HG03097 (cell line): ENCODE measurements around the gene FOXI2.

Experiments
- ATAC-seq: cut with Tn5 transposase; IDR thresholded peaks from one replicate; pipeline ENCODE4 v1.9.1; 2021; ENCODE audit not compliant: unreplicated experiment, low FRiP score

The FOXI2 gene

GRCh38 chr10:127736915-127737562 is at the start of gene FOXI2:
Gene FOXI2, plus strand, starts transcription at chr10:127737185. Its CDS starts 89 bp downstream, at chr10:127737274.
- ATAC-seq: no peak

- ATAC-seq: no peak
These were observed 49.4 kb upstream of the FOXI2 start for GRCh38 chr10:127687548-127687947.

GRCh38 chr10:127690176-127690835 is 46.7 kb upstream of the FOXI2 start:
- ATAC-seq: no peak

- no peak for ATAC-seq
These were observed 42.3 kb upstream of the FOXI2 start for GRCh38 chr10:127694580-127695193.

- ATAC-seq: no peak
These were observed 41.6 kb upstream of the FOXI2 start for GRCh38 chr10:127695431-127695830.

- ATAC-seq: no peak
These were observed 38.1 kb upstream of the FOXI2 start for GRCh38 chr10:127698886-127699285.

GRCh38 chr10:127699311-127699710 is 37.7 kb upstream of the FOXI2 start:
- no peak for ATAC-seq

GRCh38 chr10:127702271-127702670 is 34.7 kb upstream of the FOXI2 start:
- no peak for ATAC-seq

- no peak for ATAC-seq
These were observed 21.7 kb upstream of the FOXI2 start for GRCh38 chr10:127715249-127715648.

- no peak for ATAC-seq
These were observed 21.1 kb upstream of the FOXI2 start for GRCh38 chr10:127715782-127716378.

- no peak for ATAC-seq
These were observed 16.8 kb upstream of the FOXI2 start for GRCh38 chr10:127720142-127720541.

GRCh38 chr10:127720903-127721302 is 16.1 kb upstream of the FOXI2 start:
- no peak for ATAC-seq

GRCh38 chr10:127734753-127735152 is 2.2 kb upstream of the FOXI2 start:
- ATAC-seq: no peak

- ATAC-seq: no peak
These were observed 1.8 kb upstream of the FOXI2 start for GRCh38 chr10:127735156-127735555.

- ATAC-seq: no peak
These were observed 1.2 kb upstream of the FOXI2 start for GRCh38 chr10:127735723-127736221.

GRCh38 chr10:127736222-127736914 is 617 bp upstream of the FOXI2 start:
- no peak for ATAC-seq

GRCh38 chr10:127737563-127738511 is 852 bp downstream of the FOXI2 start:
- ATAC-seq: no peak

- ATAC-seq: no peak
These were observed 1.8 kb downstream of the FOXI2 start for GRCh38 chr10:127738512-127739424.

- no peak for ATAC-seq
These were observed 2.9 kb downstream of the FOXI2 start for GRCh38 chr10:127739908-127740307.
